NCI-H2196 treated with DMSO at 0.1 percent for 48 hours (cell line): Measurements from ENCODE around the gene CATSPERD.

ENCODE experiments used
- DNase-seq: peaks from one replicate; lab custom pipeline; 2025; ENCODE audit not compliant: unreplicated experiment; lab: John Stamatoyannopoulos, UW

The CATSPERD gene

DNA sequence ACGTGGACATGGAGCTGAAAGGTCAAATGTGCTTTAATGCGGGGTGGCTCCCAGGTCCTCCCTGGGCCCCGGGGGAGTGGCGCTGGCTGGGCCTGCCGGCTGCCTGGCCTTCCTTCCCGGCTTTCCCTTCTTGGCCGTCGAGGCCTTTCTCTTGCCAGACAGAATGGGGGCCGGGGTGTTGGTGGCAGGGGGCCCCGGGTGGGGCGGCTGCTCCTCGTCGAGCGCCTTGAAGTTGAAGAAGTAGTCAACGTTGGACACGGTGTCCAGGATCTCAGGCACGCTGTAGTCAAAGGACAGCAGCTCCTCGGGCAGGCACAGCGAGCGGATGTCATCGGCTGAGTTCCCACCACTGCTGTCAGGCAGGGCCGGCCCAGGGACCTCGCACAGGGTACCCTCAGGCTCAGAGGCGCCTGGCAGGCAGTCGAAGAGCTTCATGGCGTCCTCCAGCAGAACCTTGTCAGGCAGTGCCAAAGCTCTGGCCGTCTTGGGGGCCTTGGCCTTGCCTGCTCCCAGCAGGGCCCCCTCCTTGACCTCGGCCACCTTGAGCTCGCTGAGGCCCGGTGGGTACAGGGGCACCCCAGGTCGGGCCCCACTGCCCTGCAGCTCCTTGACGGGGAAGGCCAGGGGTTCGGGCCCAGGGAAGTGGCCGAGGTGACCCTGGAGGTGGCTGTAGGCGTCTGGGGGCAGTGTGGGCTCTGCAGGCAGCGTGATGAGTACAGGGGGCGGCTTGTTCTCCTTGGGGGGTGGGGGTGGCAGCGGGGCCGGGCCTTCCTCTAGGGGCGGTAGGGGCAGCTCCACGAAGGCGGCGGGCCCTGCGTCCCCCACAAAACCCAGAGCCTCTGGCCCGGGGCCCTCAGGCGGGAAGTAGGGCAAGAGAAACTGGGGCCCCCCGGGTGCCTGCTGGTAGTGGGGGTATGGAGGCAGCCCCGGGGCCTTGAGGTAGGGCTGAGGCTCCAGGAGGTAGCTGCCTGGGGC lies 62.8 kb downstream of the CATSPERD start:
- no peak for DNase-seq

DNA sequence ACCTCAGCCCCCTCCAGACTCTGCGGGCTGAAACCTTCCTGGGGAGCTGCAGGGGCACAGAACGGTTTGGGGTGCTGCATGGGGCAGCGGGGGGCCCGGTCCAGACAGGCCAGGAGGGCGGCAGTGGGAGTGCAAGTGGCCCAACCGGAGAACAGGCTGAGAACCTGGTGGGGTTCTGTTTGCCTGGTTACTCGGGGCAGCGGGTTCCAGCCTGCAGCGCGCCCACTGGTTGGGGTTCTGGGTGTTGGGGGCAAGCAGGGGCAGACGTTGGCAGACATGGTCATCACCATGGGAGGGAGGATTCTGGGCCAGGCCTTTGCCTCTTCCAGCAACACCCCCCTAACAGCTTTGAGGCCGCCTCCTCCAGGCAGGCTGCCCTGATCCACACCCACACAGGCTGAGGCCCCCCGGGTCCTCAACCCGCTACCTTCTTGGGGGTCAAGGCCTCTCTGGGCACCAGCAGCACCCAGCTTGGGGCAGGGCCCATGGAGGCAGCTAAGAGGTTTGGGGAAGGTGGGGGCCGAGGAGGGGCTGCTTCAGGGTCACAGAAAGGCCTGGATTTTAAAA lies 64.2 kb downstream of the CATSPERD start, which contains the start of gene PRR22:
TSS of gene PRR22 (minus strand) at position 166 of the 567 bp plus-strand sequence. CDS start at position 80, 86 bp downstream.
- DNase-seq = no peak

DNA sequence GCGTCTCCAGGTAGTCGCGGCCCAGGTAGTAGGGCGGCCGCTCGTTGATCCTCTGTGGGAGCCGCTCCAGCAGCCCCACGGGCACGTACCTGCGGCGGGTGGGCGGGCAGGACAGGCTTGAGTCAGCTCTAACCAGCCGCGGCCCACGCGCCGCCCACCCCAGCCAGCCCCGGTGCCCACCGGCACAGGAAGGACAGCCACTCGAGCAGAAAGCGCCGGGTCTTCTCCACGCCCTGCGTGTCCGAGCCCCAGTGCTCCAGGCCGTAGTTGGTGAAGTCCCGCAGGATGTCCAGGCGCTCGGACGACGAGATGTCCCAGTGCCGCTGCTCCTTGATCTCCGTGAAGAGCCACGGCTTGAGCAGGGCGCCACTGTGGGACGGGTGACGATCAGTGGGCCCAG lies 65.0 kb downstream of the CATSPERD start:
- DNase-seq = no peak

DNA sequence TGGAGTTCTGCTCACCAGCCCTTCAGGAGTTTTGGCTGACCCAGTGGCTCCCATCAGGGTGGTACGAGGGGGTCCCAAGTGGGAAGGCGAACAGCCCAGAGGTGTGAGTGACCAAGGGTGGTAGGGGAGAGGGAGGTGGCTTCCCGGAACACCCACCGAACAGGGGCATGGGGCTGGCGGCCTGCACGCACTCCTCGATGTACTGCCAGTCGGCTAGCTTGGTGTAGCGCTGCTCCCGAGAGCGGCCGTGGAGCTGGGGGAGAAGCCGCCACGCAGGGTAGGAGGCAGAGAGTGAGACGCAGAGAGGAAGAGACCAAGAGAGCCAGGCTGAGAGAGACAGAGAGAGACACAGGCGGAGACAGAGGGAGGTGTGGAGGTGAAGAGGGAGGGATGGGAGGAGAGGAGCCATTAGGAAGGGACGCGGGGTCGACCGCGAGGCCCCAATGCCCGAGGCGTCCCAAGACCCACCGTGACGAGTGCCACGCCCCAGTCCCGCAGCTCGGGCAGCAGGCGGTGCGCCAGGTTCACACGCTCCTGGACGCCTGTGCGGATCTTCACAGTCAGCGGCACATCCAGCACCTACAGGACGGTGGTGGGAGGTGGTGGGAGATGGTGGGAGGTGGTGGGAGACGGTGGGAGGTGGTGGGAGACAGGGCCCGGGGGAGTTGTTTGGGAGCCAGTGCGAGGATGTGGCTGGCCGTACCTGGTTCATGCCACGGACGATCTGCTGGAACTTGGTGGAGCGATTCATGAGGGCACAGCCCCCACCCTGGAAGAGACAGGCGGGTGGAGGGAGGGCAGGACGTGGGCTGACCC lies 66.4 kb downstream of the CATSPERD start:
- no peak for DNase-seq

DNA sequence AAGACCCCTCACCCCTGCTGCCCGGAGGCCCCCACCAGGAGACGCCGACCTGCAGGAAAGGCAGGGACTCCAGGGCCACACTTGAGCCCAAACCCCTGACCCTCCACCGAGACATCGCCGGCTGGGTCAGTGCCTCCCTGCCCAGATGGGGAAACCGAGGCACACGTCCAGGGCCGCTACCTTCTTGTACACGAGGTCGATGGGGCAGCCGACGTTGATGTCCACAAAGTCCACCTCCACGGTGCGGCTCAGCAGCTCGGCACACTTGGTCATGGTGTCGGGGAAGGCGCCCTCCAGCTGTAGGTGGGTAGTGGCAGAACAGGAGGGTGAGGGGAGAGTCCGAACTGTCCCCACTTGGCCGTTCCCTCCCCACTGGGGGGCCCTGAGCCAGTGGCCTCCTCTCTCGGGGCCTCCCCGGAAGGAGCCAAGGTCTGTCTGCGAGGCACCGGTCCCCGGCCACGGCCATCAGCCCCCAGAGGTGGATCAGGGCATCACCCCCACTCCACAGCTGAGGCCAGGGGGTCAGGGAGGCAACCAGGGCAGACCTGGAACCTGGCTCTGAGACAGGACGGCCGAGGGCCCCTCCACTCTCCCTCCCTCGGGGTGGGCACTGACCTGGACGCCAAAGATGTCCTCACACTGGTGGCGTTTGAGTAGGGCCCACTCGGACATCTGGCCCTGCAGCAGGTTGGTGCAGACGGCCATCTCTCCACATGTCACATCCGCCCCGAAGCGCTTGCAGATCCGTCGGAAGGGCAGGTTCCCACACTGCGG lies 67.2 kb downstream of the CATSPERD start:
- no peak for DNase-seq

DNA sequence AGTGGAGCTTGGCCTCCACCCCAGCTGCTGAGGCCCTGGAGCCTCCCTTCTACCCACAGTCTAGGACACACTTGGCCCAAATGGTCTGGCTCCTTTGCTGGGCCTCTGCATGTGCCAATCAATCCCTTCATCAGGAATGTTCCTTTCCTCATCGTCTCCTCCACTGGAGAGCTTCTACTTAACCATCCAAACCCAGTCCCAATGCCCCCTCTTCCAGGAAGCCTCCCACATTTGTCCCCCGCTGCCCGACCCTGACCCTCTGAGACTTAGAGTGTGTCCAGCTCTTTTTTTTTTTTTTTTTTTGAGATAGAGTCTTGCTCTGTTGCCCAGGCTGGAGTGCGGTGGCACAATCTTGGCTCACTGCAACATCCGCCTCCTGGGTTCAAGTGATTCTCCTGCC lies 68.0 kb downstream of the CATSPERD start:
- no peak for DNase-seq

DNA sequence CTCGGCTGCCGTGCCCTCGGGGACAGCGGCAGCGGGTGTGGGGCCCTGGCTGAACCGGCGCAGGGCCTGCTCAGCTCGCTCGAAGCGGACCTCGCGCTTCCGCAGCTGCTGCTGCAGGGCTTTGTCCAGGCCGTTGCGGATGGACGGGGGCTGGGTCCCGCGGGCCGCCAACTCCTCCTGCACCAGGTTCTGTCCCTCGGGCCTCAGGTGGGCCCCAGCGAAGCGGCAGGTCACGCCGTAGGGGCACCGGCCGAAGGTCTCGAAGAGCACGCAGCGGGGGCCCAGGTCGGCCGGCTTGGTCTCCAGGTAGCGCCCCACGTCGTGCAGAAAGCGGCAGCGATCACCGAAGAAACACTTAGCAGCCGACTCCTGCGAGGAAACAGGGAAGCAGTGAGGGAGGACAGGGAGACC lies 68.9 kb downstream of the CATSPERD start:
- DNase-seq = no peak

DNA sequence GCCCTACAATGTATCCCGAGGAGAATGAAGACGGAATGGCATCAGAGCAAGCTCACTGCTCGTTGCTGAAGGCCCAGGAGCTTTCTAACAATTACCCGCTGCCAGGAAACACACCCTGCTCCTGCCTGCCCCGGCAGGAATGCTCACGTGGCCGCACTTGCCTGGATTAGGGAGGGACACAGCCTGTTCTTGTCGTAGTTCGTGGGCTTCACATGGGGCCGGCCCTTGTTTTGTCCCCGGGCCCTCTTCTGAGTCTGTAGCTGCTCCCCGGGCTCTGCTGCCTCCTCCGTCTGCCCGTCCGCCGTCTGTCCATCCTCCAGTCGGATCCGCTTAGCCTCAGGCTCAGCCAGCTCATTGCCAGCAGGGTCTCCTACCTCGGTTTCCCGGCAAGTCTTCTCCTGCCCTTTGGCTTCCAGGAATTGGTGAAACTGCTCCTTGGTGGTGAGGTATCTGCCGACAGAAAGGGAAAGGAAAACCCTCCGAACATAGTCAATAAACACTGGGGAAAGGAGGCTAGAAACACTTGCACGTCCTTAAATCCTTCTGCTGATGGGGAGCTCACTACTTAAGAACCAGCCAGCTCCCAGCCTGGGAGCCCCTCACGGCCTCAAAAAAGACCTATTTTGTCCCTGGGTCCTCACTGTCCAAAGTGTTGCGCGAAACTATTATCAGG lies 69.6 kb downstream of the CATSPERD start:
- DNase-seq = no peak

DNA sequence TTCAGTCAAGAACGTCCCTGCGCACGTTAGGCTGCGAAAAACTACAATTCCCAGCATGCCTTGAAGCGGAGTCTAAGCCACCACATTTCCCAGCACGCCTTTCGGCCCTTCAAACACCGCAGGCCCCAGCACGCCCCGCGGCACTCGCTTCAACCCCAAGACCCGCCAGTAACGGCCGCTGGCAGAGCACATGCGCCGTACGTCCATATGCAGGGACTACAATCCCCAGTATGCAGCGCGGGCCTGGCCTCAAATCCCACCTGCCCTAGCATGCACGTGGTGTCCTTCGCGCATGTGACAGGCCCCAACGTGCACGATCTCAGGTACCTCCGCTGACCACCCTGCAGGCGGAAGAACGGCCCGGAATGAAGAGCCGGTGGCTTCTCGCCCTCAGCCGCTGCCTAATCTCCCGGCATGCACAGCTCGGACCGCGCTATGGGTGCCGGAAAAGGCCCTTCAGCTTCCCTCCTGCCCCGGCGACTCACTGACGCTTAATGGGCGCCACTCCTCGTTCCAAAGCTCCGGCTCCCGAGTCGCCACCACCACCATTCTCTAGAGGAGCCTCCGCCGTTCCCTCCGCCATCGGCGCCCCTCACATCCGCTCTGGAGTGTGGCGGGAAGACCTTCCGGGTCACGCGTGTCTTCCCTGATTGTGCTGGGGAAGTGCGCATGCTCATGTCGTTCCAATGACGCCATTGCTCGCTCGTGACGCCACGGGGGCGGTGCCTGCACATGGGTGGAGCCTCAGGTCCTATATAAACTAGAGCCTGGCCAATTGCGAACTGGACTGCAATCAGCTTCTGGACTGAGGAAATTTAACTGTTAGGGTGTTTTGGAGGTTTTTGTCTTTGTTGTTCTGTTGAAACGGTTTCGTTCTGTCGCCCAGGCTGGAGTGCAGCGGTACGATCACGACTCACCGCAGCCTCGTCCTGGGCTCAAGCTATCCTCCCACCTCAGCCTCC lies 70.4 kb downstream of the CATSPERD start, which contains the start of gene DUS3L:
TSS of gene DUS3L (minus strand) at position 605 of the 962 bp plus-strand sequence. CDS start at position 583, 22 bp downstream.
- DNase-seq = peak; percentile 98

DNA sequence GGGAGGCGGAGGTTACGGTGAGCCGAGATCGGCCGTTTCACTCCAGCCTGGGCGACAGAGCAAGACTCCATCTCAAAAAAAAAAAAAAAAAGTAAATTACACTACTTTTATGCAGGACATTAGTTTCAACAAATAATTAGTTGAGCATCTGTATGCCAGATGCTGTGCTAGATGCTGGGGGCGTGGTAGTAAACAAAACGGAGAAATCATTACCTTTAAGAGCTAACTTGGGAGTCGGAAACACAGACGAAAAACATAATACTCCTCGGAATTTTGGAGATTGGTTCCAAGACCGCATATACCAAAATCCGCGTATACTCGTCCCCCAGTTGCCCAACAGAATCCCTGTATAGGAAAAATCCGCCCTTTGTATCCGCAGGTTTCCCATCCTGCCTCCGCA lies 71.8 kb downstream of the CATSPERD start:
- DNase-seq = no peak

DNA sequence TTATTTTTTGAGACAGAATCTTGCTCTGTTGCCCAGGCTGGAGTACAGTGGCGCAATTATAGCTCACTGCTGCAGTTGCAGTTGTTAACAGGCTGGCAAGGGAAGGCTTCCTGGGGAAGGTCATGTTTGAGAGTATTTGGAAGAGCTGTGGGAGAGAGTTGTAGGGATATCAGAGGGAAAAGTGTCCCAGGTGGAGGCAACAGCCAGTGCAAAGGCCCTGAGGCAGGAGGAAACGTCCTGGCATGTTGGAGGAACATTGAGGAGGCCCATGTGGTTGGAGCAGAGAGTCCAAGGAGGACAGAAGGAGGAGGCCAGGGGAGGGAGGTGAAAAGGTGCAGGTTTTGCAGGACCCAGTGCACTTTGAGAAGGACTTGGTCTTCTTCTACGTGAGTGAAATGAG lies 72.8 kb downstream of the CATSPERD start:
- no peak for DNase-seq

DNA sequence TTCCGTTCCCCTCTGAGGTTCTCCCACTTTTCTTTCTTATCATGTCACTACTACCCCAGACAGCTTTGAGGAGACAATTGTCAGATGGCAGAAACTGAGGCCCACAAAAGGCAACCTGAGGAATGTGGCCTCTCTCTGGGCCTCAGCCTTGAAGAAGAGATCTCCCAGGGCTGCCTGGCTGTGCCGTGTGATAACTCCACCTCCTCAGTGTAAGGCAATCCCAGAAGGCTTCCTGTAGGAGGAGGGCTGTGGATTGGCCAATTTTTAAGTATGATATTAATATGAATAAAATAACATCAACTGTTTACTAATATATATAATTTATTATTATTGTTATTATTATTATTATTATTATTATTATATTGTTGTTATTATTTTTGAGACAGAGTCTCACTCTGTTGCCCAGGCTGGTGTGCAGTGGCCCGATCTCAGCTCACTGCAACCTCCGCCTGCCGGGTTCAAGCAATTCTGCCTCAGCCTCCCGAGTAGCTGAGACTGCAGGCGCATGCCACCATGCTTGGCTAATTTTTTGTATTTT lies 75.0 kb downstream of the CATSPERD start:
- DNase-seq = no peak

DNA sequence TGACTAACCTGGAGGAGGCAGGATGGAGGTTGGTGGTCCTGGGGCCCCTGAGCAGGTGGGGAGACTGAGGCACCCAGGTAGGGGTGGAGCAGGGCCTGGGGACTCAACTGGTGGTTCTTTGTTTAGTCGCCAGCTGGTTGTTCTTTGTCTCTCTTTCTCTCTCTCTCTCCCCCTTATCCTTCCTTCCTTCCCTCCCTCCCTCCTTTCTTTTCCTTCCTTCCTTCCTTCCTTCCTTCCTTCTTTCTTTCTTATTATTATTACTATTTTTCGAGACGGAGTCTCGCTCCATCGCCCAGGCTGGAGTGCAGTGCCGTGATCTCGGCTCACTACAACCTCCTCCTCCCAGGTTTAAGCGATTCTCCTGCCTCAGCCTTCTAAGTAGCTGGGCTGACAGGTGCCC lies 77.8 kb downstream of the CATSPERD start:
- no peak for DNase-seq

DNA sequence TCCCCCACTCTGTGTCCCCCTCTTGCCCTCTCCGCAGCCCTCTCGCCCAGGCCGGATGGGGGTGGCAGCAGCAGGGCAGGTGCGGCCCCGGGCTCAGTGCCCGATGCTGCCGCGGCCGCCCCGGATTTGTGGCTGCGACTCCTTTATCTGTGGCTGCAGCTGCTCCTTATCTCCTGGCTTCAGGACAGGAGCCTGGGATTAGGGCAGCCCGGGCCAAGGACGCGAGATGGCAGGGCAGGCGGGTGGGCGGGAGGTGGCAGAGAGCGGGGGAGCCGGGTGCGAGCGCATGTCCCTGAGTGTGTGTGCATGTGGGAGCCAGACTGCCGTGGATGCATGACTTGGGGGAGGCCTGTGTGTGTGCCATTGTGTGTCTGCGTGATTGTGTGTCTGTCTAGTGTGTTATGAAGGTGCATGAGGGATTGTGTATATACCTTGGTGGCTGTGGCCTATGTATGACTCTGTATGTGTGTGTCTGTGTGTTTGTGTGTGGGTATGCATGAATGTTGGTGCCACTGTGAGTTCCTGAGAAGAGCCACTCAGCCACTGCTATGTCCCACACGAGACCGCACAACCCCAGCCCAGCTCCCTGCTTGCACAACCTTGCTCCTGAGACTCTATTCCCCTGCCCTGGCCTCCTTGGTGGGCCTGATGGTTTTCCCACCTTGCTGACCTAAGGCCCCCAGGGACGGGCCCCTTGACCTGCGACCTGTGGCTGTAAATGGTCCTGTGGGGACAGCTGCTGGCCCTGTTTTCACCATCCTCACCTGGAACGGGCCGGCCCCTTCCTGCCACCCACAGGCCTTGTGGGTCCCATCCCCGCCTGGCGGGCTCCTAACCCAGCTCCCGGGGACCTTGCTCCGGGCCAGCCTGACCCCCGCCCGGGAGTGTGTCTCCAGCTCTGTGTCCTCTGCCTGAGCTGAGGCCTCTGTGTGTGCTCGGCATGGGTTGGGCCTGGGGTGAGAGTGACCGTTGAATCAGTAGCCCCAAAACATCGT lies 79.1 kb downstream of the CATSPERD start:
- peak; percentile 79 for DNase-seq

DNA sequence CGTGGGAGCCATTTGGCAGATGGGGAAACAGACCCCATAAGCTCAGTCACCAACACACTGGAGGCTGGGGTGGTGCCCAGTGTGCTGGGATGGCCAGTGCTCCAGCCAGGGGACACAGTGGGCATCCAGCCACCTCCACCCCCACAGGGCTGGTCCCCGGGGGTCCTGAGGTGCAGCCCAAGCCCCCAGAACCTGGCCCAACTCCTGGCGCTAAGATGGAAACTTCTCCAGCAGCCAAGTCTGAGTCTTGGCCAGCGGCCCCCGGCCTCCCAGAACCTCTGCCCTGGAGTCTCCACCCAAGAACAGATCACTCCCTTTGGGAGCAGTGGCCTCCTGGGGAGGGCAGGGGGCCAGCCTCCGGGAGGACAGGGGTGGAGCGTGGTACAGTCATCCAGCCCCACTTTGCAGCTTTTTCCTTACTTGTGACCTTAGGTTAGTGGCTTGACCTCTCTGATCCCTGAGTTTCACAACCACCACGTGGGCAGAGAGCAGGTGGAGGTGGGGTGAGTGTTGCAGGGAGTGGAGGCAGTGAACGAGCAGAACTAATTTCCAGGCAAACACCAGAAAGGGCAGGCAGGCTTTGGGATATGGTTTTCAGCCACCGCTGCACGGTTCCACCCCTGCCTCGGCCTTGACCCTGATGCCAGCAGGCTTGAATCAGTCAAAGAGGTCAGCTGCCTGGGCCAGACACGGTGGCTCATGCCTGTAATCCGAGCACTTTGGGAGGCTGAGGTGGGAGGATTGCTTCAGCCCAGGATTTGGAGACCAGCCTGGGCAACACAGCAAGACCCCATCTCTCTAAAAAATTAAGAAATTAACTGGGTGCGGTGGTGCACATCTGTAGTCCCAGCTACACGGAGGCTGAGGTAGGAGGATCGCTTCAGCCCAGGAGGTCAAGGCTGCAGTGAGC lies 80.2 kb downstream of the CATSPERD start:
- no peak for DNase-seq
